PC-3 (cell line): Measurements from ENCODE around the gene EGF.

Experiments used
- EZH2 ChIP-seq: fragments of 300-600 bp; sonication (generic); IDR thresholded peaks from one replicate; pipeline ENCODE4 v1.6.1; 2017; ENCODE audit warnings: antibody characterized with exemption, mild to moderate bottlenecking, low read length; ENCODE audit not compliant: unreplicated experiment
- EZH2phosphoT487 ChIP-seq: fragments of 300-600 bp; sonication (generic); IDR thresholded peaks from 2 replicates; pipeline ENCODE4 v1.6.1; 2018; ENCODE audit warnings: mild to moderate bottlenecking, antibody characterized with exemption, low read length, borderline replicate concordance
- TF ChIP-seq, protein P1 (sequence below): fragments of 300-600 bp; sonication (generic); conservative IDR thresholded peaks from 2 replicates; pipeline ENCODE4 v1.5.1; 2017; ENCODE audit warnings: antibody characterized with exemption, low read depth, mild to moderate bottlenecking, low read length

DNA sequence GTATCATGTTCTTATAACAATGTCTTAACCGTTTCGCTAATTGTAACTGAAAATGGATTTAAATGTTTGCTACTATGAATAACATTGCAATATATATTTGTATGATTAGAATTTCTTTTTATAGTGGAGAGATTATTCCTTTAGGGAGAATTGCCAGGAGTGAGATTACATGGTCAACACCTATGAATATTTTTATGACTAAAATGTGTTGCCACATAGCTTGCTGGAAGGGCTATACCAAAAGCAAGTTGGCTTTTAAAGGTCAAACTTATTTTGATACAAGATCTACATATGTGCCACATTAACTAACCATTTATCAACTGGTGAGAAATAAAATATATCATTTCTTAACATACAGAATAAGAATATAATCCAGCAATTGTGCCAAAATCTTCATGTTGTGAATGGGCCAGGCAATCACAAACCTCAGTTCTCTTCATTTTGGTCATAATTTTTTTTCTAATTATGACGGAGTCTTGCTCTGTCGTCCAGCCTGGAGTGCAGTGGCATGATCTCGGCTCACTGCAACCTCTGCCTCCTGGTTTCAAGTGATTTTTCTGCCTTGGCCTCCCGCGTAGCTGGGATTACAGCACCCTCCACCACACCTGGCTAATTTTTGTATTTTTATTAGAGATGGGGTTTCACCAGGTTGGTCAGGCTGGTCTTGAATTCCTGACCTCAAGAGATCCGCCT lies 10.0 kb upstream of the EGF start:
- TF ChIP-seq, protein P1, sequence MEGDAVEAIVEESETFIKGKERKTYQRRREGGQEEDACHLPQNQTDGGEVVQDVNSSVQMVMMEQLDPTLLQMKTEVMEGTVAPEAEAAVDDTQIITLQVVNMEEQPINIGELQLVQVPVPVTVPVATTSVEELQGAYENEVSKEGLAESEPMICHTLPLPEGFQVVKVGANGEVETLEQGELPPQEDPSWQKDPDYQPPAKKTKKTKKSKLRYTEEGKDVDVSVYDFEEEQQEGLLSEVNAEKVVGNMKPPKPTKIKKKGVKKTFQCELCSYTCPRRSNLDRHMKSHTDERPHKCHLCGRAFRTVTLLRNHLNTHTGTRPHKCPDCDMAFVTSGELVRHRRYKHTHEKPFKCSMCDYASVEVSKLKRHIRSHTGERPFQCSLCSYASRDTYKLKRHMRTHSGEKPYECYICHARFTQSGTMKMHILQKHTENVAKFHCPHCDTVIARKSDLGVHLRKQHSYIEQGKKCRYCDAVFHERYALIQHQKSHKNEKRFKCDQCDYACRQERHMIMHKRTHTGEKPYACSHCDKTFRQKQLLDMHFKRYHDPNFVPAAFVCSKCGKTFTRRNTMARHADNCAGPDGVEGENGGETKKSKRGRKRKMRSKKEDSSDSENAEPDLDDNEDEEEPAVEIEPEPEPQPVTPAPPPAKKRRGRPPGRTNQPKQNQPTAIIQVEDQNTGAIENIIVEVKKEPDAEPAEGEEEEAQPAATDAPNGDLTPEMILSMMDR, result no peak
- TF ChIP-seq EZH2phosphoT487 (no peak), EZH2 (no peak)
